Cardiac fibroblast (primary cell): ENCODE results near the gene SF3B2.
"Not testable (repeated sequence)": the region's sequence is repeated elsewhere in the genome, so short reads cannot be mapped to it uniquely, and the experiment has no call there.

Source experiments
- DNase-seq, 2 donors: peaks; one replicate each; pipeline versions ENCODE4 v3.0.0 to v3.0.0-alpha.2; 2010; ENCODE audit warnings: low read depth in 2 of 2
- H3K4me3 ChIP-seq, 2 donors: replicated peaks in 1 of 2; 1 replicate in 1 of 2; 2 replicates in 1 of 2; pipeline ENCODE4 v1.5.1; 2011; ENCODE audit warnings: low read depth in 2 of 2, low read length in 2 of 2, mild to moderate bottlenecking in 2 of 2, moderate library complexity in 1 of 2
- CTCF ChIP-seq: IDR thresholded peaks from one replicate; pipeline ENCODE4 v1.5.1; 2011; ENCODE audit warnings: low read depth, mild to moderate bottlenecking, low read length, inconsistent platforms

The SF3B2 gene

GRCh38 chr11:66075273-66075672 lies 23.1 kb downstream of the SF3B2 start:
- no peak for TF ChIP-seq CTCF
- DNase-seq = no peak
- no peak overlapping the region for H3K4me3 ChIP-seq

- no peak for TF ChIP-seq CTCF
- no peak overlapping the region for H3K4me3 ChIP-seq
- DNase-seq = peak in 1 of 2 donors; percentile 31
Measured at GRCh38 chr11:66076561-66076960, 24.4 kb downstream of the SF3B2 start.

- no peak for DNase-seq
- no peak overlapping the region for H3K4me3 ChIP-seq
Measured at GRCh38 chr11:66077927-66078326, 25.8 kb downstream of the SF3B2 start.

GRCh38 chr11:66078949-66079348 lies 26.8 kb downstream of the SF3B2 start:
- DNase-seq, H3K4me3 ChIP-seq: not testable (repeated sequence)

More at GRCh38 chr11:66077927-66078326, 25.8 kb downstream of the SF3B2 start:
- TF ChIP-seq CTCF = no peak

GRCh38 chr11:66080055-66080817 lies 28.1 kb downstream of the SF3B2 start:
- peak; percentile 78 to 90 for DNase-seq
- no peak overlapping the region for H3K4me3 ChIP-seq
- TF ChIP-seq CTCF = no peak

- DNase-seq = peak; percentile 38 to 40
- TF ChIP-seq CTCF = no peak
- no peak overlapping the region for H3K4me3 ChIP-seq
Measured at GRCh38 chr11:66081505-66081904, 29.3 kb downstream of the SF3B2 start.

- H3K4me3 ChIP-seq = no peak overlapping the region
- TF ChIP-seq CTCF = no peak
- peak; percentile 46 to 64 for DNase-seq
Measured at GRCh38 chr11:66082946-66083698, 31.0 kb downstream of the SF3B2 start.
